GM19328 (cell line): ENCODE results near the gene TMCC3.
"Not testable (repeated sequence)": the region's sequence is repeated elsewhere in the genome, so short reads cannot be mapped to it uniquely, and the experiment has no call there.

Experiments used
- ATAC-seq: cut with Tn5 transposase; IDR thresholded peaks from one replicate; pipeline ENCODE4 v1.9.1; 2021; ENCODE audit warnings: mild to moderate bottlenecking, moderate library complexity; ENCODE audit not compliant: unreplicated experiment

Gene TMCC3

DNA sequence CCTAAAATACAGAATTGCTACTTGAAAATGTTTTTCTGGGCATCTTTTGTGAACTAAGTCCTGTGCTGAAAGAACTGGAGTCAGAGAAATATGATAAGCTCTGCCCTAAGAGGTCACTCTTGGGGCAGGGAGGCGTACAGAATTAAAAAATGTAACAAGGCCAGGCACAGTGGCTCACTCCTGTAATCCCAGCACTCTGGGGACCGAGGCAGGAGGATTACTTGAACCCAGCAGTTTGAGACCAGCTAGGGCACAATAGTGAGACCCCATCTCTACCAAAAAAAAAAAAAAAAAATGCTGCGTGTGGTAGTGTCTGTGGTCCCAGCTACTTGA, 46.0 kb downstream of the TMCC3 start:
- no peak for ATAC-seq

DNA sequence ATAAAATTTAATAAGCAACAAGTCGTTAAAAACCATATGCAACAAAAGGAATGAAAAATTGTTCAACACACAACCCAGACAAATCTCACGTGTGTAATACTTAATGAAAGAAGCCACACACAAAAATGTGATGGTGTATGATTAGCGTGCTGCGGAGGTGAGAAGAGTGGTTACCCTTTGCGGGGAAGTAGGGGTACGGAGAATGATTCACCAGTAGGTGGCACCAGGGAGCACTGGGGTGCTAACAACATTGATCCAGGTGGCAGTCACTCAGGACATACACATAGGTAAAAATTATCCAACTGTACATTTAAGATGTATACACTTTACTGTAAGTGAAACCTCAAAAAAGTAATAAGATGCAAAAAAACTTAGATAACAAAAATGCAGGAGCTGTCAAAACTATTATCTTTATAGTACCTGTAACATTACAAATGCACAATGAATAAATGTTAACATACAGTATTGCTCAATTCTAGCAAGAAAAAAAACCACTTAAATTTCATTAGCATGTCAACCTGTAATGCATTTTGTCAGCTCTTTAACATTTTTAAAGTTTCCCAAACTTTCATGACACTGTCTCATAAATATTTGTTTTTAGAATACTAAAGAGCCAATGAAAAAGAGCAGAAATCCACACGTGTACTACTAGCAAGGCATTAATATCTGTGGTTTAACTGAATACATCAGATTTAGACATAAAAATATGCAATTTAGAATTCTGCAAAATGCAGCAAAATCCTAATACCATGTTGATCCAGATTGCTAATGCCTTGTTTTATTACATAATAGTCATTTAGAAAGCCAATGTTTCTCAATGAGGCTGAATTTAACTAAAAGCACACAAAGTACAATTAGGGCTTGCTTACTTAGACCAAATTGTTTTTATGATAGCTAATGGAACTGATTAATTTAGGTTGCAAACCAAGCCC, 46.7 kb downstream of the TMCC3 start:
- no peak for ATAC-seq

DNA sequence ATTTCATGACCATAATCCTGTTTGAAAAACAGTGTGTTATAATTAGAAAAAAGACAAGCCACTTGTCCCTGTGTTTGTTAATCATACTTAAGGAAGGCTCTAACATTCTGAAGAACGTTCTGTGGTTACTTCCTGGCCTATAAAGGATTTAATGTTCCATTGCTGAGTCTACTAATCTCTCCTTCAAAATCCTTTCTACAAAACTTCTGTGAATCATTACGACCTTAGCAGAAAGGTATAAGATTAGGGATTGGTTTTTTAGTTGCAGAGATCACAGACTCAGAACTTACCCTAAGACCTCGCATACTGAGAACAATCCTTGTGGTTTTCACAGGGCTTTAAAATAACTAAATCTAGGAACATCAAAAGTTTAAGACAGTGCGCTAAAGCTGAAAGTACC, 48.3 kb downstream of the TMCC3 start:
- ATAC-seq: no peak

DNA sequence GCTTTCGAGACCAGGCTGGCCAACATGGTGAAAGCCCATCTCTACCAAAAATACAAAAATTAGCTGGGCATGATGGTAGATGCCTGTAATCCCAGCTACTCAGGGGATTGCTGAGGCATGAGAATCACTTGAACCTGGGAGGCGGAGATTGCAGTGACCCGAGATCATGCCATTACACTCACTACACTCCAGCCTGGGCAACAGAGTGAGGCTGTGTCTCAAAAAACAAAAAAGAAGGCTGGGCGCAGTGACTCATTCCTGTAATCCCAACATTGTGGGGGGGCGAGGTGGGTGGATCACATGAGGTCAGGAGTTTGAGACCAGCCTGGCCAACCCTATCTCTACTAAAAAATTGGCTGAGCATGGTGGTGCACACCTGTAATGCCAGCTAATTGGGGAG, 49.0 kb downstream of the TMCC3 start:
- ATAC-seq: not testable (repeated sequence)

DNA sequence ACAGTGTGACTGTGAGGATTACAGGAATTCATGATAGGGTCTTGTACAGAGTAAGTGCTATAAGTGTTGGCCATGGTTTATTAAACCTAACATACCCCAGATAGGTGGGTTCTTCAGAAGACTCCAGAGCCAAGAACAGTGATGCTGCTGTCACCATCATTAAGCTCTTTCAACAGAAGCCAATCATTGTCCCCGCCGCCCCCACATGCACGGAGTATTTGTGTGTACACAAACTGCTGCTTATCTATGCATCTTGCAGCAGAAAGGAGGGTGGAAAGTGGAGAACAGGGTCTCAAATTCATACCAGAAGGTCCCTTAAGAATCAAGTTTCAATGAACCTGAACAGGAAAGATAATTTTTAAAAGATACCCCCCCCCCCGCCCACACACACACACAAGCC, 51.2 kb downstream of the TMCC3 start:
- ATAC-seq: no peak

DNA sequence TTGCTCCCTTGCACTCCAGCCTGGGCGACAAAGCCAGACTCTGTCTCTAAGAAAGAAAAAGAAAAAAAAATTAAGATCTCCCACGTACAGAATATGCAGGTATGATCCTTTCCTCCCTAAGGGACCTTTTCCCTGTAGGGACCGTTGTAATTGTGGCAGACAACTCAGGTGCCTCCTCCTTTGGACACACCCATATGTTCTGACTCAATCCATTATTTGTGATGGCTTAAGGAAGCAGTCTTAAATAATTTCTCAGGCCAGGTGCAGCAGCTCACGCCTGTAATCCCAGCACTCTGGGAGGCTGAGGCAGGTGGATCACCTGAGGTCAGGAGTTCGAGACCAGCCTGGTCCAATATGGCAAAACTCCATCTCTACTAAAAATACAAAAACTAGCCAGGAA, 53.1 kb downstream of the TMCC3 start:
- ATAC-seq: no peak

DNA sequence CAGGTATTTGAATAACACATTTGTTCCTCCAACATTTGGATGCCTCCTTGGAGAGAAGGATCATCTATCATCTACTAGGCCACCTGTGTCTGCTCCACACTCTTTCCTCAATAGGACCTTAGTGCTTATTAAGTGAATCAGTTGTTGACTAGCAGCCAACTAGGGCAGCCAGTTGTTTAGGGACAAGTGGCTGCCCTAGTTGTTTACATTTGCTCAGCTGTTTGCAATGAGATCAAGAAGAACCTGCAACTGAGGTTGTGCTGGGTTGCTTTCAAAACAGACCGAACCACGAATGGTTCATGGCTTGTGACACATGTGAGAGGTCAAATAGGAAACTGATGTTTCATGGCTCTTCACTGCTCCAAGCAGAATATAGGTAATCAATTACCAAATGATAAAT, 53.8 kb downstream of the TMCC3 start:
- no peak for ATAC-seq

DNA sequence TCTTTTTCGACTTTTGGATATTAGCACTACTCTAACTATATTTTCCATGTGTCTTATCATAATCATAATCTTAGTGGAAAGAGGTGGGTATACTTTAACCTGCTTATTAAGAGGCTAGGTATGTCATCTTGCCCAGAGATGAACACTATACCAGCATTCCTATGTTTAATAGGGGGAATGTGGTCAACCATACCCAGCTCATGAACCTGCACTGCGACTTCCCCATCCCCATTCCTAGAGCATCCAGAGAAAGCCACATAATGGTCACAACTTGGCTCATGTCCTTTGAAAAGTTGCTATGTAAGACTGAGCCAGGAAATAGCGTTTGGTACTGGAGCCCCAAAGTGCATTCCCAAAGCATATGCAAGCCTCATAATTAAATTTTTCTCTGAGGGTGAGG, 55.2 kb downstream of the TMCC3 start:
- no peak for ATAC-seq

DNA sequence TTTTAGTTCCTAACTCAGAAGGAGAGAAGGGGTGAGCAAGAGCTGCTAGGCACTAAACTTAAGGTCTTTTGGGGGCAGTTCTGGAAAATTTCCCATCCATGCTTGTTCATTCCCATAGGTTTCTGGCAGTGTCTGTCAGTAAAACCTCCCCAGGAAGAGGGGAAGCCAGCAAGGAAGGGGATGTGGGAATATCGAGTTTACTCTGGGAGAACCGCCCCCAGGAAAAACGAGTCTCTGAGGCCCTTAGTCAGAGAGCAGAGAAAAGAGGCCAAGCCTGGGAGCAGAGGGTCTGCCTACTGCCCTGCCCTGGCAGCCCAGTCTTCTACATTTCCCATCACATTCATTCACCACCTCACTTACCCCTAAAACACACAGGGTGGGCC, 55.9 kb downstream of the TMCC3 start:
- no peak for ATAC-seq

DNA sequence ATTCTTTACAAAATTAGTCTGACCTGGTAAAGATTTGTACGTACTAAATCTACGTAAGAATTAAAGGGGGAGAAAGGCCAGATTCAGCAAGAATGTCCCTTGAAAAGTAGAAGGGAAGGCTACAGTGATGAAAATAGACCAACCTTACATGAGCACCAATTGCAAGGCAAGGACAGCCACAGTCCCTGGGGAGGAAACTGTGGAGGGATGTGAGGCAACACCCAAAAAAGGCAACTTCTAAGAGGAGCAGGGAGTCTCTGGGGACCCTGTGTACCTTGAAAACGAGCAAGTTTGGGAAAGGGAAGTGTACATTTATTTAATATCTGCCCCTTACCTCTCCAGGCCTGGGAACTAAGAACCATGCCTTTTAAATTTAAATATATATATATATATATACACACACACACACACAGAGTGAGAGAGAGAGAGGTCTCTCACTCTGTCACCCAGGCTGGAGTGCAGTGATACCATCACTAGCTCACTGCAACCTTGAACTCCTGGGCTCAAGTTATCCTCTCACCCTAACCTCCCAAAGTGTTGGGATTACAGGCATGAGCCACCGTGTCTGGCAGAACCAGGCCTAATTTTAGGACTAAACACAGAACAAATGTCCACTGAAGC, 56.4 kb downstream of the TMCC3 start:
- no peak for ATAC-seq

DNA sequence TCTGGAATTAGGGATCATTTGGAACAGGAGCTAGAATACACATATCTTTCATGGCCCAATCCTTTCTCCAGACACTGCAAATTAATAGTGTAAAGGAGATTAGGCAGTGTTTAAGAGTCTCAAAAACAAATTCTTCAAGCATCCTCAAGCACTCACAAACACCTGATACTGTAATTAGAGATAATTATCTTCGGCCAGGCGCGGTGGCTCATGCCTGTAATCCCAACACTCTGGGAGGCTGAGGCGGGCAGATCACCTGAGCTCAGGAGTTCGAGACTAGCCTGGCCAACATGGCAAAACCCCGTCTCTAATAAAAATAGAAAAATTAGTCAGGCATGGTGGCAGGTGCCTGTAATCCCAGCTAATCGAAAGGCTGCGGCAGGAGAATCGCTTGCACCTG, 57.6 kb downstream of the TMCC3 start:
- ATAC-seq: not testable (repeated sequence)

DNA sequence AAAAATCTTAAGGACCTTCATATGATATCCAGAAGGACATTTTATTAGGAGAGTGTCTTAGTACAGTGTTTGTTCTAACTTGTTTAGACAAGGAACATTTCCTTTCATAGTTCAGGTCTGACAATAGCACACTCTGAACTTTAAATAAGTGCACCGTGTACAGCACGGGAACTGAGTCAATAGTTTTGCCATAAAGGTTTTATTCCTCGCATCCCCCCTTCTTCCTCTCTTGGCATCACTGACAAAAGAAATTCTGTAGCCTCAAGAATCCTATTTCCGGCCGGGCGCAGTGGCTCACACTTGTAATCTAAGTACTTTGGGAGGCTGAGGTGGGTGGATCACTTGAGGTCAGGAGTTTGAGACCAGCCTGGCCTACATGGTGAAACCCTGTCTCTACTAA, 58.3 kb downstream of the TMCC3 start:
- ATAC-seq: no peak

DNA sequence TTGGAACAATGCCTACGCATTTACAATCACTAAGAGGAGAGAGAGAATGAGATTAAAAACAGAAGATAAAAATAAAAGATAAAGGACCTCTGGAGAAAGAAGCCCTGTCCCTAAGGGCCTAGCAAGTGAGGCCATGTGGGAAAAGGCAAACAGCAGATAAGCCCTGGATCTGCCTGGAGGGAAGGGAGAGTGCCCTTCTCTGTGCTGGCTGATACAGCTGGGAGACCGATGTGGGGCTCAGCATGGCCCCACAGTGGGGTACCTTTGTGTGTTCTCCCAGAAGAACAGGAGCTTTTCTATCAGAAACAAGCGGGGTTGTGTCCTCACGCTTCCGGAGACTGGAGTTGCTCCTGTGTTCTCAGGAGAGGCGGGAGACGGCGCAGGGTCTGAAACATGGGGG, 59.9 kb downstream of the TMCC3 start:
- ATAC-seq: no peak

DNA sequence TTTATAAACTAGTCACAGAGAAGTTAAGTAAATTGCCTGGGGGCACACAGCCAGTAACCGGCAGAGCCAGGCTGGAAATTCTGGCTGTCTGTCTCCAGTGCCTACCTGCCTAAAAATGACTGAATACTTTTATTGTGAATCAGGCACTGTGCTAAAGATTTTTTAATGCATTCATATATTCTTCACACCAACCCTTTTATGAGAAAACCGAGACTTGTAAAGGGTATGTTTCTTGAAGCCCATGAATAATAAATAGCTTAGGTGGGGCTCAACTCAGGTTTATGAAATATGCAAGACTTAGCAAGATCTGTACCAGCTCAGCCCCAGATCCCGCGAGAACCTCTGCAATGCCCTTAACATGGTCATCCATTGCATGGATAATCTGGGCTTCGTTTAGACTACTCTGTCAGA, 60.8 kb downstream of the TMCC3 start:
- no peak for ATAC-seq

DNA sequence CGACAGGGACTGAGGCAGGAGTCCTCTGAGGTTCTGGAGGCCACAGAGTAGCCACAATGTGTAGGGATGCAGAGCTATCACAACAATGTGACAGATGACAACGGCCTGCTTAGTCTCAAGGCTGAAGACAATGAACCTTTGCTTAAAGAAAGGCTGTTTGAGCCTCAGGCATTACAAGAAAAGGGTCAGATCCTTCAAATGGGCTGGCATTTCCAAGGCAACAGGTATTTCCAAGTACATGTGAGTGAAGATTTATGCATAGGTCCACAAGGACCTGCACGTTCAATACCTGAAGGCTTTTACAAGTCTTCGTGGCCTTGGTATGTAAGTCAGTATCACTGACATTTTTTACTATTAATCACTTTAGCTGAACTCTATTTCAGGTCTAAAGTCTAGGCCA, 62.0 kb downstream of the TMCC3 start:
- ATAC-seq: no peak

DNA sequence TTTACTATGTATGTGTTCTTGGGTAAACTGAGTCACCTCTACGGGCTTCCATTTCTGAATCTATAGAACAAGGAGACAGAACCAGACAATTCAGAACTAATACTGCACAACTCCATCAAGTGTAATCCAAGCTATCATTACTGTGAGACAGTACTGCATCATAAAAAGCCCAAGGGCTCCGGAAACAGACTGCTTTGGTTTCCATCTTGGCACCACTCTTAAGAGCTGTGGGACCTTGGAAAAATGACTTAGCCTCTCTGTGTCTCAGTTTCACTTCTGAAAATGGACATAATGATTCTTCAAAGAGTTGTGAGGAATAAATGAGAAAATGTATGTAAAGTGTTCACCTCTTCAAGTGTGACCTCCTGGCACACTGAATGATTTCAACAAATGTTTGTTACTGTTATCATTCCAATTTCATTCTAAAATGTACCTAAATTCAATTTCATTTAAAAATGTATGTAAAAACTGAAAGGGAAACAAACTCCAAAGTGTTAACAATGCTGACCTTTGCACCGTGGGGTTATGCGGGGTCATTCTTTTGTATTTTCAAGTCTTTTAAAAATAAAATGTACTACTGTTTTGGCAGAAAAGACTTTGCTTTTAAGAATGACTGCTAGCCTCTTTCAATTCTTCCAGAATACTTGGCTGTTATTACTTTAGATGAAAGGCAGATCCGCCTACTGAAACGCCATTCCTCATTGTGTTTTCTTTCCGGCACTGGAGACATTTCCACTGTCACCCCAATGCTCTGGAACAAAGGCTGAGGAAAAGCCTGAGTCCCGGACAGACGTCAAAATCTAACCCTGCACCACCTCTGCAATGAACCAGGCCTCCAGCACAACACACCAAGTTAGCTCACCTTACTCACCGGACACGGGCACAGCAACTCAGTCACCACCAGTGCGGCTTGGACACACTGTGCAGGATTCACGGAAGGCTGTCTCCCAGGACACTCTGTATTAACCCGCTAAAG, 62.8 kb downstream of the TMCC3 start:
- no peak for ATAC-seq

DNA sequence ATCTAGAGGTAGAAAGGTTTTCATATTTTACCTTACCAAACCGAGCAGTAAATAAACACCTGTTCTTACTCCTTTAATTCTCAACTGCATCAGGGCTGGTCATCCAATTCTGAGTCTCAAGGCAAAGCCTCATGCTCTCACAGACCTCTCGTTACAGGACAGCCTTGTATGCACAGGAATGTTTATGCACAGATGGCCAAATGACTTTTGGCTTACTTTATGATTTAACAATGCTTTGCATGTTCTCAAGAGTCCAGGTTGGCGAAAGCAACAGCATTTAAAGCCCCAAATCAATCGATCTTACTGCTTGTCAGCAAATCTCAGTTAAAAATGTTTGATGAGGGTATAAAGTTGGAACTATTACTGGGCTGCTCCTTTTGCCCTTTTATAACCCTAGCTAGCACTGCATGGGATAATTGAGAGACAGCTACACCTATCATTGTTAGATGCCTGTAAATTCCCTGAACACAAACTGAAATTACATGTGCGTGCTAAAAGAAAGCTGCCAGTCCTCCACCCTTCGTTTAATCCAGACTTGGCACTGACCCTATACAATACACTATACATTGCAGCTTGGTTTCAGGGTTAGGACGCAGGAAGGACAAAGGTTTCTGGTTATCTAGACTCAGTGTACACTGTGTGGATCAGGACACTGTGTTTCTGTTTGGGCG, 63.6 kb downstream of the TMCC3 start:
- ATAC-seq: no peak

DNA sequence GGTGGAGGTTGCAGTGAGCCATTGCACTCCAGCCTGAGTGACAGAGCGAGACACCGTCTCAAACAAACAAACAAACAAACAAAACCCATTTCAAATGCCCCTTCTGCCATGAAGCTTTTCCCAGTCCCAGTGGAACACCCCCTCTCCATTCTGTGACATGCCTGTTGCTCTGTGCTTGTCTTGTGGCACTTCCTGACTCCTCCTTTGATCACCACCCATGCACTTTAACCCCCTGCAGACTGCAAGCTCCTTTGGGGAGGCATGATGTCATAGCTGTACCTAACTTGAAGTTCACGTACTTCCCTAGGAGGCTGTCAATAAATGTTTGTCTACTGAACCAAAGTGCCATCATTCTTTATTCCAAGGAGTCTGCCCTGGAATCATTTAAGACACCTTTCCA, 64.7 kb downstream of the TMCC3 start:
- no peak for ATAC-seq

DNA sequence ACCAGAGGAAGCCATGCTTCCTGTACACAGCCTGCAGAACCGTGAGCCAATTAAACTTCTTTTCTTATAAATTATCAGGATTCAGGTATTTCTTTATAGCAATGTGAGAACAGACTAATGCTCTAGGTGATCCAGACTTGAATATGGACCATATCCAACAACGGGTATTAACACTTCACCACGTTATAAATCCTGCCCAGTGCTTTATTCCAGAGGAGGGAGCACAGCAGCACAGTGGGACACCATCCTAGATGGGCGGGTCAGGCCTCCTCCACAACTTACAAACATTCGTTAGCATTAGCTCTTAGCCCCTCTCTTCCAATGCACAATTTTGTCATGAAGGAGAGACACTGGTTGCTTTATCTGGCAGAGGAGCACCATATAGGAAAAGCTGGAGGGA, 66.0 kb downstream of the TMCC3 start:
- ATAC-seq: no peak

DNA sequence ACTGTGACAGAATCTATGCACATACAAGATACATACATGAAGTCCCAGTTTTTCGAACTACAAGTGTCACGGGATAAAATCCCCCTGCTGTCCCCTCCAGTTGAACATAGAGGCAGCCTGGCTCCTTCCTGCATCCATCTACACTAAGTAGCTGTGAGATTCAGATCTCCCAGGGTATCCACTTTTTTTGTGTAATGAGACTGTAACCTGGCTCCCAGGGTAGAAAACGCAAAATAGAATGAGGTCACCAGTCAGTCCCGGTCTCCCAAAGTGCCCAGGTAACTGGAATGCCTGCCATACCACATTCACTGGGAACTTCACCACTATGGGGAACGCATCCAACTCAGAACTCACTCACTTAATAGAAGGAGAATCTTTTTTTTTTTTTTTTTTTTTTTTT, 67.8 kb downstream of the TMCC3 start:
- no peak for ATAC-seq
